Peyer's patch (tissue), 4 donors: ENCODE measurements around the gene DIP2A.

Experiments
- POLR2A ChIP-seq, 2 donors: fragments of 450-650 bp; IDR thresholded peaks; one replicate each; pipeline ENCODE4 v1.5.1; 2017; ENCODE audit warnings: antibody characterized with exemption in 2 of 2, mild to moderate bottlenecking in 2 of 2, moderate library complexity in 2 of 2
- TF ChIP-seq, protein P1 (sequence below), 6 experiments: fragments of 450-650 bp in 4 of 6; fragments of 200-600 bp in 2 of 6; sonication (generic) in 1 of 6; IDR thresholded peaks; one replicate each; pipeline ENCODE4 v1.5.1; 2017 to 2019; ENCODE audit warnings: antibody characterized with exemption in 6 of 6, mild to moderate bottlenecking in 3 of 6, moderate library complexity in 1 of 6

DNA sequence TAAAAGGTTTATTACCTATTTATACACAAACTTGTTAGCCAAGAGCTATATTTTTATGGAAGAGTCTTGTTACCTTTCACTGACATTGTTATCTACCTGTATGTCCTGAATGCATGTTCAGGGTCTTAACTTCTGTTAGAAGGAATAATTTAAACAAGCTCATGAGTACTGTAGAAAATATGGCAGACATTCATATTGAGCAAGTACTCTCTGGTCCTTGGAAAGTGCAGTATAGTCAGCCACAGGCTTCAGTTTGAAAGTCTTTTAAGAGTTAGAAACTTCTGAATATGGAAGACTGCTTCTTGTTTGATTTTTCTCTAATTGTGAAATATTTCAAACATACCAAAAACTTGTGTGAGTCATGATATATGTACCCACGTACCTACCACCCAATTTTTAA is 16.6 kb downstream of the DIP2A start:
- TF ChIP-seq, protein P1, sequence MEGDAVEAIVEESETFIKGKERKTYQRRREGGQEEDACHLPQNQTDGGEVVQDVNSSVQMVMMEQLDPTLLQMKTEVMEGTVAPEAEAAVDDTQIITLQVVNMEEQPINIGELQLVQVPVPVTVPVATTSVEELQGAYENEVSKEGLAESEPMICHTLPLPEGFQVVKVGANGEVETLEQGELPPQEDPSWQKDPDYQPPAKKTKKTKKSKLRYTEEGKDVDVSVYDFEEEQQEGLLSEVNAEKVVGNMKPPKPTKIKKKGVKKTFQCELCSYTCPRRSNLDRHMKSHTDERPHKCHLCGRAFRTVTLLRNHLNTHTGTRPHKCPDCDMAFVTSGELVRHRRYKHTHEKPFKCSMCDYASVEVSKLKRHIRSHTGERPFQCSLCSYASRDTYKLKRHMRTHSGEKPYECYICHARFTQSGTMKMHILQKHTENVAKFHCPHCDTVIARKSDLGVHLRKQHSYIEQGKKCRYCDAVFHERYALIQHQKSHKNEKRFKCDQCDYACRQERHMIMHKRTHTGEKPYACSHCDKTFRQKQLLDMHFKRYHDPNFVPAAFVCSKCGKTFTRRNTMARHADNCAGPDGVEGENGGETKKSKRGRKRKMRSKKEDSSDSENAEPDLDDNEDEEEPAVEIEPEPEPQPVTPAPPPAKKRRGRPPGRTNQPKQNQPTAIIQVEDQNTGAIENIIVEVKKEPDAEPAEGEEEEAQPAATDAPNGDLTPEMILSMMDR (IDR thresholded peaks at IDR 0.05), result no peak
- no peak for TF ChIP-seq POLR2A (IDR thresholded peaks at IDR 0.05)
